WTC11 (cell line): Measurements from ENCODE around the gene EXD3.

Experiments used
- PRDM15 ChIP-seq: sonication (generic); formaldehyde crosslinking; IDR thresholded peaks from 2 replicates; pipeline ENCODE4 v1.8.0; 2022; ENCODE audit warnings: missing genetic modification reagents
- TCF7 ChIP-seq: sonication (generic); formaldehyde crosslinking; IDR thresholded peaks from 2 replicates; pipeline ENCODE4 v1.8.0; 2022; ENCODE audit warnings: mild to moderate bottlenecking, low read depth, missing genetic modification reagents, moderate library complexity
- USF2 ChIP-seq: sonication (generic); formaldehyde crosslinking; IDR thresholded peaks from 2 replicates; pipeline ENCODE4 v1.8.1; 2023; ENCODE audit warnings: mild to moderate bottlenecking, missing genetic modification reagents, moderate library complexity
- ZBTB21 ChIP-seq: sonication (generic); formaldehyde crosslinking; IDR thresholded peaks from 2 replicates; pipeline ENCODE4 v1.8.1; 2023; ENCODE audit warnings: mild to moderate bottlenecking, missing genetic modification reagents, borderline replicate concordance
- ZNF232 ChIP-seq: sonication (generic); formaldehyde crosslinking; IDR thresholded peaks from 2 replicates; pipeline ENCODE4 v1.8.0; 2022; ENCODE audit warnings: mild to moderate bottlenecking, missing genetic modification reagents
- ZNF317 ChIP-seq: sonication (generic); formaldehyde crosslinking; IDR thresholded peaks from 2 replicates; pipeline ENCODE4 v1.8.1; 2023; ENCODE audit warnings: low read depth, mild to moderate bottlenecking, moderate library complexity, missing genetic modification reagents, borderline replicate concordance
- ZNF396 ChIP-seq: fragments of 250-450 bp; sonication (Bioruptor Pico); IDR thresholded peaks from 2 replicates; pipeline ENCODE4 v1.8.0; 2021; ENCODE audit warnings: mild to moderate bottlenecking, moderate library complexity, borderline replicate concordance
- TF ChIP-seq, protein P1 (sequence below): fragments of 200-600 bp; IDR thresholded peaks from 2 replicates; pipeline ENCODE4 v1.8.0; 2022; ENCODE audit warnings: antibody characterized with exemption

DNA sequence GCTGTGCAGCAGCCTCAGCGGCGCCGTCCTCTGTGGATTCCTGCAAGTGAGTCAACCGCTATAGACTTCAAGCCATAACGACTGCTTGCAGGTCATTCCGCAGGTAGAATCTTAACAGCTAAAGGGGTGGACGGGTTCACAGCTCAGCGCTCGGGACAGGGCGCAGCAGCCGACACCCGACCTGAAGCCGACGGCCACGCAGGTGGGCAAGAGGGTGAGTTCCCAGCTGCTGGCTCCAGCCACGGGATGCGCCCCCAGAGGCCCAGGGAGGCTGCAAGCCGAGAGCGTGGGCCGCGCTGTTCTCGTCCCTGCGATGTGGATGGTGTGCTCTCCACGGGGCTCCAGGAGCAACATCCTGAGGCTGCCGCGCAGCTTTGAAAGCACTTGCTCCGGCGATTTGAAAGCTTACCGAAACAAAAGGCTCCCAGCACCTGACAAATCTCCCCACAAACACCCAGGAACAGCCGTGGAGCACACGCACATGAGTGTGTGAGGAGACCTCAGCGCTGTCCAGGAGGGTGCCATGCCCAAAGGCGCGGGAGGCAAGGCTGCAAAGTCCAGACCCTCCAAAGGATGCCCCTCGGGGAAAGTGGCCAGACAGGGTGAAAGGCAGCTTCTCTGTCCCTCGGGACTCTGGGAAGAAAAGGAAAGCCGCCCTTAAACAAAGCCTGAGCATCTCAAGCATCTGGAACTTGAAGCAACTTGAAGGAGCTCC is 48.7 kb downstream of the EXD3 start:
- TF ChIP-seq, protein P1, sequence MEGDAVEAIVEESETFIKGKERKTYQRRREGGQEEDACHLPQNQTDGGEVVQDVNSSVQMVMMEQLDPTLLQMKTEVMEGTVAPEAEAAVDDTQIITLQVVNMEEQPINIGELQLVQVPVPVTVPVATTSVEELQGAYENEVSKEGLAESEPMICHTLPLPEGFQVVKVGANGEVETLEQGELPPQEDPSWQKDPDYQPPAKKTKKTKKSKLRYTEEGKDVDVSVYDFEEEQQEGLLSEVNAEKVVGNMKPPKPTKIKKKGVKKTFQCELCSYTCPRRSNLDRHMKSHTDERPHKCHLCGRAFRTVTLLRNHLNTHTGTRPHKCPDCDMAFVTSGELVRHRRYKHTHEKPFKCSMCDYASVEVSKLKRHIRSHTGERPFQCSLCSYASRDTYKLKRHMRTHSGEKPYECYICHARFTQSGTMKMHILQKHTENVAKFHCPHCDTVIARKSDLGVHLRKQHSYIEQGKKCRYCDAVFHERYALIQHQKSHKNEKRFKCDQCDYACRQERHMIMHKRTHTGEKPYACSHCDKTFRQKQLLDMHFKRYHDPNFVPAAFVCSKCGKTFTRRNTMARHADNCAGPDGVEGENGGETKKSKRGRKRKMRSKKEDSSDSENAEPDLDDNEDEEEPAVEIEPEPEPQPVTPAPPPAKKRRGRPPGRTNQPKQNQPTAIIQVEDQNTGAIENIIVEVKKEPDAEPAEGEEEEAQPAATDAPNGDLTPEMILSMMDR, result no peak
- no peak for TF ChIP-seq ZNF396 (CRISPR knock-in tag)
- TF ChIP-seq ZNF232 (CRISPR knock-in tag), result no peak
- no peak for TF ChIP-seq ZBTB21
- no peak for TF ChIP-seq ZNF317 (CRISPR knock-in tag)
- TF ChIP-seq USF2, result no peak
- no peak for TF ChIP-seq TCF7 (CRISPR knock-in tag)
- TF ChIP-seq PRDM15, result no peak
